BLaER1 treated with 17β-estradiol and CSF1 and Interleukin-3, amounts not matched to agents 10 nM and 100 nM (cell line): ENCODE measurements around the gene HOMER3.

ENCODE experiments used
- H3K27ac ChIP-seq, 11 experiments: shearing (Covaris generic); formaldehyde crosslinking; 2 replicates each; pipeline ENCODE4 v1.8.1; 2022
- H3K27me3 ChIP-seq, 11 experiments: shearing (Covaris generic); formaldehyde crosslinking; 2 replicates each; pipeline ENCODE4 v1.8.1; 2022
- H3K36me3 ChIP-seq, 11 experiments: shearing (Covaris generic); formaldehyde crosslinking; 2 replicates each; pipeline ENCODE4 v1.8.1; 2022
- H3K4me1 ChIP-seq, 10 experiments: shearing (Covaris generic); formaldehyde crosslinking; 2 replicates each; pipeline ENCODE4 v1.8.1; 2022
- H3K4me2 ChIP-seq, 11 experiments: shearing (Covaris generic); formaldehyde crosslinking; 2 replicates each; pipeline ENCODE4 v1.8.1; 2022
- H3K4me3 ChIP-seq, 10 experiments: shearing (Covaris generic); formaldehyde crosslinking; 2 replicates each; pipeline ENCODE4 v1.8.1; 2022
- H3K9ac ChIP-seq, 11 experiments: shearing (Covaris generic); formaldehyde crosslinking; 2 replicates each; pipeline ENCODE4 v1.8.1; 2022
- H3K9me3 ChIP-seq, 11 experiments: shearing (Covaris generic); formaldehyde crosslinking; replicated peaks in 1 of 11; 2 replicates each; pipeline ENCODE4 v1.8.1; 2022
- H4K20me1 ChIP-seq, 11 experiments: shearing (Covaris generic); formaldehyde crosslinking; 2 replicates each; pipeline ENCODE4 v1.8.1; 2022
- Cebpa-rat ChIP-seq, 11 experiments: shearing (Covaris generic); IDR thresholded peaks; 2 replicates each; pipeline ENCODE4 v1.8.1; 2022

The HOMER3 gene

DNA sequence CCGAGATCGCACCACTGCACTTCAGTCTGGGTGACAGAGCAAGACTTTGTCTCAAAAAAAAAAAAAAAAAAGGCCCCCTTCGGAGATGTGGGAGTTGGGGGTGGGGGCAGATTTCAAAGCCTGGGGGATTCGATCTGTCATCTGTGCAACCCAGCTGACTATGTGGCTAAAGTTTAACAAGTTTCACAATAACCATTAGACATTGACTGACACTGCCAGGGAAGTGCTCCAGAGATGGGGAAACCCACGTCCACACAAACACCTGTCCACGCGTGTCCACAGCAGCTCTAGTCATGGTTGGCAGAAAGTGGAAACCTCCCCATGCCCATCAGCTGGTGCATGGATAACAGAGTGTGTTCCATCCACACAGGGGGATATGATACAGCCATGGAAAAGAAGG, 37.6 kb upstream of the HOMER3 start:
- peak in 4 of 11 experiments; percentile 42 to 85 (median 60); a peak in 5 of 22 replicates for TF ChIP-seq Cebpa-rat (IDR thresholded peaks at IDR 0.05)
- H3K27ac ChIP-seq: peak overlapping the region in 5 of 11 experiments; percentile 56 to 79 (median 64); a peak in 9 of 22 replicates
- H3K9ac ChIP-seq: peak overlapping the region in 3 of 11 experiments; percentile 1 to 61 (median 54); a peak in 3 of 22 replicates
- H3K4me1 ChIP-seq: peaks cover 26 to 51% (median 36%) of the 10 kb centered on the region in 10 experiments
- H3K4me2 ChIP-seq: peak overlapping the region; percentile 49 to 97 (median 82)
- no peaks in the 10 kb centered on the region for H3K9me3 ChIP-seq
- no peaks in the 10 kb centered on the region for H4K20me1 ChIP-seq
- no peak overlapping the region for H3K4me3 ChIP-seq
- no peaks in the 10 kb centered on the region for H3K27me3 ChIP-seq
- no peaks in the 10 kb centered on the region for H3K36me3 ChIP-seq

DNA sequence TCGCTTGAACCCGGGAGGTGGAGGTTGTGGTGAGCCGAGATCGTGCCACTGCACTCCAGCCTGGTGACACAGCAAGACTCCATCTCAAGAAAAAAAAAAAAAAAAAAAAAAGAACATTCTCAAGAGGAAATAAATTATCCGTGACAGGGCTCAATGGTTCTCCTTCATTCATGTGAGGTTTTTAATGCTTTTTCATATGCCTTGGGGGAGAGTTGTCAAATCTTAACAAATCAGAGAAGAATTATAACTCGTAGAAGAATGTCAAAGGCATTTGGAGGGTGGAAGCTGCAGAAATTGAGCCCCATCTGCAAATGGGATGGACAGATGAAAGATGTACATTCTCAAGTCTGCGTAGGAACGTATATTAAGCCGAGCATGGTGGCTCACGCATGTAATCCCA, 34.9 kb upstream of the HOMER3 start:
- no peak overlapping the region for H3K9ac ChIP-seq
- no peaks in the 10 kb centered on the region for H3K9me3 ChIP-seq
- no peak for TF ChIP-seq Cebpa-rat (IDR thresholded peaks at IDR 0.05)
- no peaks in the 10 kb centered on the region for H3K27me3 ChIP-seq
- peak overlapping the region in 3 of 11 experiments; percentile 19 to 82 (median 37); a peak in 5 of 22 replicates for H3K4me2 ChIP-seq
- peaks cover 37 to 73% (median 60%) of the 10 kb centered on the region in 10 experiments for H3K4me1 ChIP-seq
- no peaks in the 10 kb centered on the region for H4K20me1 ChIP-seq
- no peak overlapping the region for H3K27ac ChIP-seq
- no peaks in the 10 kb centered on the region for H3K36me3 ChIP-seq
- H3K4me3 ChIP-seq: no peak overlapping the region

DNA sequence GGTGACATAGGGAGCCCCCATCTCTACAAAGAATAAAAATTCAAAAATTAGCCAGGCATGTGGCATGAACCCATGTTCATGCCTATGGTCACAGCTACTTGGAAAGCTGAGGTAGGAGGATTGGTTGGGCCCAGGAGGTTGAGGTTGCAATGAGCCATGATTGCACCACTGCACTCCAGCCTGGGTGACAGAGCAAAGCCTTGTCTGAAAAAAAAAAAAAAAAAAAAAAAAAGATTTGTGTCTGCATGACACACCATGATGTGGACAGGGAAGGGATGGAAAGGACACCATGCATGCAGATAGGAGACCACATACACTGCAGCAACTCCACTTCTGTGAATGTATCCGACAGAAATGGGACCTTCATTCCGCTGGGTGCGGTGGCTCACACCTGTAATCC, 34.0 kb upstream of the HOMER3 start:
- Histone ChIP-seq H3K4me3 (no peak overlapping the region), H3K9ac (no peak overlapping the region), H3K4me2 (peak overlapping the region in 5 of 11 experiments; percentile 10 to 37 (median 19); a peak in 5 of 22 replicates), H3K27me3 (no peaks in the 10 kb centered on the region), H3K36me3 (no peaks in the 10 kb centered on the region), H3K9me3 (no peaks in the 10 kb centered on the region), H4K20me1 (no peaks in the 10 kb centered on the region), H3K27ac (peak overlapping the region in 1 of 11 experiments; percentile 34; a peak in 2 of 22 replicates), H3K4me1 (peaks cover 39 to 82% (median 69%) of the 10 kb centered on the region in 10 experiments)
- no peak for TF ChIP-seq Cebpa-rat (IDR thresholded peaks at IDR 0.05)

DNA sequence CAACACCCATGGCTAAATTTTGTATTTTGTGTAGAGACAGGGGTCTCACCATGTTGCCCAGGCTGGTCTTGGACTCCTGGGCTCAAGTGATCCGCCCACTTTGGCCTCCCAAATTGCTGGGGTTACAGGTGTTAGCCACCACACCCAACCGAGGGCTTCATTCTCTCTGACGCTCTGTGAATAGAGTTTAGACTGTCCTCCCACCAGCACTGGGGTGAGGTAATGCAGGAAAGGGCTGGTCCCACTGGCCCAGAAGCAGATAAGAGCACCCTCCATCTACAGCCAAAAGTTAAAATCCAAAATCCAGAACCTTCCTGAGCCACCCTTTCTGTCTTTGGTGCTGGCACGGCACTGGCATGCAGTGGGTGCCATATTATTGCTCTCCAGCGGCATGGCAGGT, 31.8 kb upstream of the HOMER3 start:
- no peaks in the 10 kb centered on the region for H4K20me1 ChIP-seq
- peak overlapping the region in 10 of 11 experiments; percentile 22 to 71 (median 54); a peak in 16 of 22 replicates for H3K9ac ChIP-seq
- H3K27me3 ChIP-seq: no peaks in the 10 kb centered on the region
- H3K27ac ChIP-seq: peak overlapping the region; percentile 34 to 96 (median 87); a peak in 21 of 22 replicates
- no peaks in the 10 kb centered on the region for H3K36me3 ChIP-seq
- peak overlapping the region; percentile 24 to 85 (median 79) for H3K4me2 ChIP-seq
- no peak overlapping the region for H3K4me3 ChIP-seq
- TF ChIP-seq Cebpa-rat (IDR thresholded peaks at IDR 0.05): no peak
- peaks cover 0 to 10% (median 0%) of the 10 kb centered on the region in 11 experiments; a peak in 5 of 22 replicates for H3K9me3 ChIP-seq
- peaks cover 35 to 92% (median 77%) of the 10 kb centered on the region in 10 experiments for H3K4me1 ChIP-seq

DNA sequence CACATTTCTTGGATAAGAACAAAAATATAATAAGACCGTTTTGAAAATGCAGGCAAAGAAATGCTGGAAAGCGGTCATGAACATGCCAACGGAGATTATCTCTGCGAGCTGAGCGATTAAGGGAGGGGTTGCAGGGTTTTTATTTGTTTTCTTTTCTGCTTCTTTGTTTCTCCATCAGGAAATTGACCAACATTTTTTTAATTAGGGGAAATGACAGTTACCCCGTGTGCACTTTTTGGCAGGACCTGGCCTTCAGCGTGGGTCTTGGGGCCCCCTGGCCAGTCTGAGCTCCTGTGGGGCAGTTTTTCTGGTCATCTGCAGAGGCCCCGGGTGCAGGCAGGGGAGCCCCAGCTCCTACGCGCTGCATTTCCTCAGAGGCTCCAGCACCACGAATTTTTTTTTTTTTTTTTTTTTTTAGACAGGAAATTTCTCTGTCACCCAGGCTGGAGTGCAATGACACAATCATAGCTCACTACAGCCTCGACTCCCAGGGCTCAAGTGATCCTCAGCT, 31.3 kb upstream of the HOMER3 start:
- no peak for TF ChIP-seq Cebpa-rat (IDR thresholded peaks at IDR 0.05)
- Histone ChIP-seq H4K20me1 (no peaks in the 10 kb centered on the region), H3K27me3 (no peaks in the 10 kb centered on the region), H3K4me3 (peak overlapping the region in 1 of 10 experiments; percentile 5; a peak in 1 of 20 replicates), H3K9ac (peak overlapping the region; percentile 22 to 71 (median 53); a peak in 19 of 22 replicates), H3K36me3 (no peaks in the 10 kb centered on the region), H3K4me1 (peaks cover 35 to 92% (median 77%) of the 10 kb centered on the region in 10 experiments), H3K9me3 (peaks cover 0 to 10% (median 0%) of the 10 kb centered on the region in 11 experiments; a peak in 5 of 22 replicates), H3K4me2 (peak overlapping the region; percentile 24 to 85 (median 79)), H3K27ac (peak overlapping the region; percentile 49 to 96 (median 87); a peak in 21 of 22 replicates)

DNA sequence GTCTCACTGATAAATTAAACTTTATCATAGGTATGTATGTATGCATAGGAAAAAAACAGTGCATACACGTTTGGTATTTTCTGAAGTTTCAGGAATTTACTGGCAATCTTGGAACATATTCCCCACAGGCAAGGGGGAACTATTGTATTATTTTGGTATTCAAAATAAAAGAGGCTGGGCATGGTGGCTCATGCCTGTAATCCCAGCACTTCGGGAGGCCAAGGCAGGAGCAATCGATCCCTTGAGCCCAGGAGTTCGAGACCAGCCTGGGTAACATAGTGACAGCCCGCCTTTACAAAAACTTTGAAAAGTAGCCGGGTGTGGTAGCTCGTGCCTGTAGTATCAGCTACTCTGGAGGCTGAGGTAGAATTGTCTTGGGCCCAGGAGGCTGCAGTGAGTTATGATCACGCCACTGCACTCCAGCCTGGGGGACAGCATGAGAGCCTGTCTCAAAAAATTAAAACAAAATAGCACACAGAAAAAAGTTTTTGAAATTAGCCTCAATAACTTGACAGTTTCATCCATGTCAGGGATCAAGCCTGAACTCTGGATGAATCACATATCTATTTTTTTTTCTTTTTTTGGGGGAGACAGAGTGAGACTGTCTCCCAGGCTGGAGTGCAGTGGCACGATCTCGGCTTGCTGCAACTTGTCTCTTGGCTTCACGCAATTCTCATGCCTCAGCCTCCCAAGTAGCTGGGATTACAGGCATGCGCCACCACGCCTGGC, 29.1 kb upstream of the HOMER3 start:
- Histone ChIP-seq H3K4me2 (peak overlapping the region; percentile 22 to 92 (median 68); a peak in 20 of 22 replicates), H4K20me1 (no peaks in the 10 kb centered on the region), H3K9me3 (peaks cover 0 to 10% (median 0%) of the 10 kb centered on the region in 11 experiments; a peak in 5 of 22 replicates), H3K27me3 (no peaks in the 10 kb centered on the region), H3K9ac (peak overlapping the region in 10 of 11 experiments; percentile 34 to 67 (median 50); a peak in 15 of 22 replicates), H3K36me3 (no peaks in the 10 kb centered on the region), H3K4me3 (no peak overlapping the region), H3K4me1 (peaks cover 40 to 96% (median 81%) of the 10 kb centered on the region in 10 experiments), H3K27ac (peak overlapping the region; percentile 44 to 96 (median 89))
- TF ChIP-seq Cebpa-rat (IDR thresholded peaks at IDR 0.05): no peak

DNA sequence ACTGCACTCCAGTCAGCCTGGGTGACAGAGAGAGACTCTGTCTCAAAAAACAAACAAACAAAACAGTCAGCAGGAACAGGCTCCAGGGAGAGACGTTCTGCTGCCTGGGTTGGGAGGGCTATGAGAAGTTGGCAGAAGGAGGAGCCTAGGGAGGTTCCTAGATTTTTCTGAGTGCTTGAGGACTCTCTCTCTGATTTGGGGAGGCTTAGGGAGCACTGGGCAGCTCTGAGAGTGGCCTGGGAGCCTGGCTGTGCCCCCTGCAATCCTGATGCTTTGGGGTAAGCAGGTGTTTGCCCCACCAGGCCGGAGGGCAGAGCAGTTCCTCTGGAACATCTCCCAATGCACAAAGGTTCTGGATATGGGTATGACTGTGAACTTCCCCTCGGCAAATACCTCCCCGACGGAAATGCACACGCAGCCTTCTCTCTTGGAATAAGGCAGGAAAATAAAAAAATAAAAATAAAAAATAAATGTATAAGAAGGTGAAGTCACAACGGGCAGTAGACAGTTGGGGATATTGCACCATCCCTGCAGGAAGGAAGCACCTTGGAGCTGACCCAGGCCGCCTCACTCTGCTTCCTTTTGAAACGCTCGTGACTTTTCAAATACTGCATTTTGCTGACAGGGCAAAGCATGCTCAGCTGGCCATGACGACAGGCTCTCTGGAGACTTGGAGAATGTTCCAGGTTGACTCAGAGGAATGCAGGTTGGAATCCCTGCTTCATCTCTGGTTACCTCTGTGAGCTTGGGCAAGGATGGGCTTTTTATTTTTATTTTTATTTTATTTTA, 26.5 kb upstream of the HOMER3 start:
- H3K9me3 ChIP-seq: peaks cover 0 to 10% (median 0%) of the 10 kb centered on the region in 11 experiments; a peak in 5 of 22 replicates
- H3K27me3 ChIP-seq: no peaks in the 10 kb centered on the region
- peak; percentile 34 to 88 (median 77); a peak in 17 of 22 replicates for TF ChIP-seq Cebpa-rat (IDR thresholded peaks at IDR 0.05)
- peaks cover 35 to 86% (median 69%) of the 10 kb centered on the region in 10 experiments for H3K4me1 ChIP-seq
- peak overlapping the region; percentile 67 to 92 (median 84) for H3K4me2 ChIP-seq
- H3K27ac ChIP-seq: peak overlapping the region; percentile 82 to 96 (median 89)
- no peaks in the 10 kb centered on the region for H4K20me1 ChIP-seq
- peak overlapping the region in 6 of 10 experiments; percentile 17 to 35 (median 30); a peak in 11 of 20 replicates for H3K4me3 ChIP-seq
- no peaks in the 10 kb centered on the region for H3K36me3 ChIP-seq
- peak overlapping the region; percentile 63 to 85 (median 77) for H3K9ac ChIP-seq

DNA sequence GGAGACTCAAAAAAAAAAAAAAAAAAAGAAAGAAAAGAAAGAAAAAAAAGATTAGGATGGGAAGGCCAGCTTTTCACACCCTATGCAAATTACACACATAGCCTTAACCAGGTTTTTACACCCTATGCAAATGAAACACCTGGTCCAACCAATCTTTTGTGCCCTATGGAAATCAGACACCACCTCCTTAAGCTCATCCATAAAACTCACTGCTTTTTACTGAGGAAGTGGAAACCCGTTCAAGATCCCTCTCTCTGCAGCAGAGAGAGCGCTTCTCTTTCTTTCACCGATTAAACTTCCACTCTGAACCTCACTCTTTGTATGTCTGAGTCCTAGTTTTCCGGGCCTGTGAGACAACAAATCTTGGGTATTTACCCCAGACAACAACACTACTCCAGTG, 25.3 kb upstream of the HOMER3 start:
- H3K4me1 ChIP-seq: peaks cover 29 to 73% (median 58%) of the 10 kb centered on the region in 10 experiments
- H4K20me1 ChIP-seq: no peaks in the 10 kb centered on the region
- no peak for TF ChIP-seq Cebpa-rat (IDR thresholded peaks at IDR 0.05)
- H3K36me3 ChIP-seq: no peaks in the 10 kb centered on the region
- H3K9ac ChIP-seq: peak overlapping the region in 7 of 11 experiments; percentile 63 to 85 (median 80); a peak in 11 of 22 replicates
- H3K4me2 ChIP-seq: peak overlapping the region; percentile 67 to 92 (median 84); a peak in 20 of 22 replicates
- no peak overlapping the region for H3K4me3 ChIP-seq
- H3K9me3 ChIP-seq: peaks cover 0 to 10% (median 0%) of the 10 kb centered on the region in 11 experiments; a peak in 5 of 22 replicates
- peak overlapping the region; percentile 82 to 96 (median 89) for H3K27ac ChIP-seq
- H3K27me3 ChIP-seq: no peaks in the 10 kb centered on the region
